K562 (cell line): Measurements from ENCODE around the gene ADAT1. TPM values are rescaled to one million over a fixed set of nuclear protein-coding genes. Genes with fewer than 3 reads are reported as not detected.

ENCODE experiments used
- ATF7 ChIP-seq: fragments of 450-650 bp; IDR thresholded peaks from 2 replicates; pipeline ENCODE4 v1.7.1; 2014; ENCODE audit warnings: mild to moderate bottlenecking, moderate library complexity
- BRD9 ChIP-seq: fragments of 450-650 bp; IDR thresholded peaks from 2 replicates; pipeline ENCODE4 v1.6.1; 2018; ENCODE audit warnings: low read depth; ENCODE audit not compliant: partially characterized antibody
- CTCF ChIP-seq, 3 experiments: IDR thresholded peaks in 2 of 3; conservative IDR thresholded peaks in 1 of 3; 2 replicates each; pipeline ENCODE4 v1.5.1; 2011 to 2012; ENCODE audit warnings: low read length in 3 of 3, mild to moderate bottlenecking in 3 of 3, control low read depth in 2 of 3, improper control_type of control experiment in 1 of 3, inconsistent platforms in 1 of 3, low read depth in 1 of 3, mixed read lengths in 1 of 3, moderate library complexity in 1 of 3; ENCODE audit not compliant: insufficient read depth in 2 of 3
- EP300 ChIP-seq: IDR thresholded peaks from 2 replicates; pipeline ENCODE4 v1.6.1; 2012; ENCODE audit warnings: low read length, improper control_type of control experiment
- GABPB1 ChIP-seq: sonication (generic); formaldehyde crosslinking; IDR thresholded peaks from 2 replicates; pipeline ENCODE4 v1.8.0; 2022; ENCODE audit warnings: mild to moderate bottlenecking, missing genetic modification reagents
- GATAD2A ChIP-seq: fragments of 450-650 bp; IDR thresholded peaks from 2 replicates; pipeline ENCODE4 v1.6.1; 2017
- HMBOX1 ChIP-seq: sonication (generic); IDR thresholded peaks from 2 replicates; pipeline ENCODE4 v1.6.1; 2016
- MTA3 ChIP-seq: fragments of 450-650 bp; formaldehyde crosslinking; IDR thresholded peaks from 2 replicates; pipeline ENCODE4 v1.6.1; 2017; ENCODE audit warnings: mild to moderate bottlenecking, borderline replicate concordance
- MYNN ChIP-seq, 2 experiments: sonication (generic); formaldehyde crosslinking in 1 of 2; IDR thresholded peaks; 2 replicates each; pipeline versions ENCODE4 v1.5.0 to v1.6.1; 2016 to 2020; ENCODE audit warnings: antibody characterized with exemption in 1 of 2, missing genetic modification reagents in 1 of 2
- POLR2A ChIP-seq: fragments of 450-650 bp; conservative IDR thresholded peaks from 2 replicates; pipeline ENCODE4 v1.6.1; 2016
- SMARCE1 ChIP-seq: fragments of 450-650 bp; IDR thresholded peaks from 2 replicates; pipeline ENCODE4 v1.7.1; 2016; ENCODE audit warnings: mild to moderate bottlenecking
- SOX6 ChIP-seq: fragments of 450-650 bp; IDR thresholded peaks from 2 replicates; pipeline ENCODE4 v1.6.1; 2014; ENCODE audit warnings: mild to moderate bottlenecking
- SPI1 ChIP-seq: IDR thresholded peaks from 2 replicates; pipeline ENCODE4 v1.6.1; 2011; ENCODE audit warnings: low read depth, low read length, control low read depth, borderline replicate concordance
- TAL1 ChIP-seq: fragments of 450-650 bp; IDR thresholded peaks from 2 replicates; pipeline ENCODE4 v1.6.1; 2016; ENCODE audit warnings: mild to moderate bottlenecking
- YY1 ChIP-seq, 3 experiments: IDR thresholded peaks; 2 replicates each; pipeline ENCODE4 v1.6.1; 2011; ENCODE audit warnings: low read length in 2 of 3, mild to moderate bottlenecking in 2 of 3, moderate library complexity in 2 of 3, borderline replicate concordance in 1 of 3, control low read depth in 1 of 3, low read depth in 1 of 3; ENCODE audit not compliant: insufficient read depth in 3 of 3, insufficient replicate concordance in 2 of 3, control insufficient read depth in 1 of 3, insufficient read length in 1 of 3; ENCODE audit errors: extremely low read depth in 1 of 3
- ZBTB9 ChIP-seq: fragments of 450-650 bp; formaldehyde crosslinking; IDR thresholded peaks from 2 replicates; pipeline ENCODE4 v1.4.0; 2020; ENCODE audit warnings: mild to moderate bottlenecking, moderate library complexity
- ZNF134 ChIP-seq: fragments of 250-450 bp; sonication (Bioruptor Pico); conservative IDR thresholded peaks from 2 replicates; pipeline ENCODE4 v1.4.0; 2020
- ZNF592 ChIP-seq: fragments of 450-650 bp; IDR thresholded peaks from 2 replicates; pipeline ENCODE4 v1.6.1; 2017; ENCODE audit warnings: antibody characterized with exemption, mild to moderate bottlenecking
- ZNF696 ChIP-seq: fragments of 250-450 bp; sonication (Bioruptor Pico); conservative IDR thresholded peaks from 2 replicates; pipeline ENCODE4 v1.4.0; 2020; ENCODE audit warnings: mild to moderate bottlenecking, moderate library complexity
- polyA plus RNA-seq, 8 experiments: library from polyadenylated mRNA; depleted of rRNA in 4 of 8; stranded (reverse) in 5 of 8; unstranded in 3 of 8; fragments of >200 nt; fragmentation: Nextera tagmentation in 2 of 8; fragmentation: Illumina TruSeq in 1 of 8; extraction: Ambion mirVana in 2 of 8; extraction: Trizol in 1 of 8; gene quantifications; 2 replicates each; pipeline versions ENCODE4 v1.2.1 to v1.2.3, GENCODE V29; 2011 to 2014; ENCODE audit warnings: inconsistent platforms in 1 of 8, missing spikeins in 1 of 8
- total RNA-seq, 7 experiments: library from RNA; depleted of rRNA in 6 of 7; stranded (reverse); fragments of >200 nt in 6 of 7; fragmentation: Illumina TruSeq in 2 of 7; extraction: Trizol in 2 of 7; gene quantifications; 2 replicates each; pipeline versions ENCODE4 v1.2.1 to v1.2.3, GENCODE V29; 2011 to 2021; ENCODE audit warnings: low replicate concordance in 1 of 7

ADAT1 gene
- total and polyA plus RNA-seq, 9 of the 15 experiments (the other 6 are each of a cell fraction or from before 2014, with no cell fraction given), result 16.0 to 36.7 (median 28.2) TPM

GRCh38 chr16:75590920-75591843 is 31.9 kb downstream of the ADAT1 start (continued):
- TF ChIP-seq BRD9 (peak; percentile 30), MTA3 (0 out of 2 replicates have a peak, but pooled peaks have one; percentile 17), CTCF (IDR thresholded peaks at IDR 0.05 in 2 of 3, conservative IDR thresholded peaks at IDR 0.05 in 1 of 3; ENCODE audit: insufficient read depth in 2 of 3, low read depth in 1 of 3, low read length in 3 of 3) (peak in 2 of 3 experiments; percentile 15 to 51; a peak in 2 of 6 replicates), ZNF134 (CRISPR knock-in tag) (0 out of 2 replicates have a peak, but pooled peaks have one; percentile 43), GABPB1 (no peak), POLR2A (no peak), ZNF592 (peak; percentile 62; the same call in 1 of the 2 replicates), SMARCE1 (peak; percentile 48; the same call in 1 of the 2 replicates), SPI1 (peak; percentile 29; the same call in 1 of the 2 replicates), EP300 (peak; percentile 9; the same call in 1 of the 2 replicates), GATAD2A (no peak), TAL1 (peak; percentile 18; the same call in 1 of the 2 replicates), YY1 (IDR thresholded peaks at IDR 0.05; ENCODE audit: borderline replicate concordance in 1 of 3, control insufficient read depth in 1 of 3, extremely low read depth in 1 of 3, insufficient read depth in 3 of 3, insufficient read length in 1 of 3, insufficient replicate concordance in 2 of 3, low read depth in 1 of 3, low read length in 2 of 3) (peak in 1 of 3 experiments; percentile 65), HMBOX1 (peak; percentile 66), ATF7 (peak; percentile 72; the same call in 1 of the 2 replicates), ZNF696 (CRISPR knock-in tag) (no peak), ZBTB9 (CRISPR knock-in tag) (peak; percentile 62; the same call in 1 of the 2 replicates), SOX6 (no peak), MYNN (IDR thresholded peaks at IDR 0.05) (0 out of 2 replicates have a peak, but pooled peaks have one; percentile 25), MYNN (CRISPR knock-in tag; IDR thresholded peaks at IDR 0.05) (no peak)
